Psoas muscle (tissue), 8 donors: Measurements from ENCODE around the gene ATRNL1. TPM values are rescaled to one million over a fixed set of nuclear protein-coding genes. Genes with fewer than 3 reads are reported as not detected.

Experiments
- ATAC-seq, 4 donors: fragments of 200-7000 bp; cut with Tn5 transposase; one replicate each; pipeline ENCODE4 v1.9.1; 2020; ENCODE audit warnings: moderate library complexity in 3 of 4, mild to moderate bottlenecking in 2 of 4
- DNase-seq, 2 donors: peaks; one replicate each; pipeline ENCODE4 v3.0.0-alpha.2; 2020
- H3K27ac ChIP-seq: fragments of 200-600 bp; one replicate; pipeline ENCODE4 v1.8.0; 2022
- H3K27me3 ChIP-seq, 3 donors: fragments of 200-600 bp in 1 of 3; one replicate each; pipeline versions ENCODE4 v1.6.1 to v1.8.0; 2013 to 2022; ENCODE audit warnings: low read length in 2 of 3, mild to moderate bottlenecking in 2 of 3, moderate library complexity in 1 of 3; ENCODE audit not compliant: insufficient read depth in 3 of 3
- H3K36me3 ChIP-seq, 2 donors: fragments of 200-600 bp in 1 of 2; one replicate each; pipeline versions ENCODE4 v1.6.1 to v1.8.0; 2013 to 2022; ENCODE audit warnings: low read depth in 1 of 2, mild to moderate bottlenecking in 1 of 2, moderate library complexity in 1 of 2; ENCODE audit not compliant: insufficient read depth in 1 of 2
- H3K4me1 ChIP-seq: fragments of 200-600 bp; one replicate; pipeline ENCODE4 v1.8.0; 2022
- H3K4me3 ChIP-seq: fragments of 200-600 bp; one replicate; pipeline ENCODE4 v1.8.0; 2022; ENCODE audit warnings: mild to moderate bottlenecking
- H3K9me3 ChIP-seq: fragments of 200-600 bp; one replicate; pipeline ENCODE4 v1.8.0; 2022
- WGBS, 3 donors: extraction: QIAGEN DNeasy Blood & Tissue Kit; methylation state at CpG; one replicate each; pipeline versions ENCODE4 v1.1.6 to v1.1.7; 2013; 5-methylcytosine and 5-hydroxymethylcytosine counted together
- intact Hi-C, 2 donors: fragments of 100-400 bp; cut with DNase I; formaldehyde crosslinking; loops; one replicate each; pipeline versions ENCODE4 v1.11.0 to v1.14.2; 2022
- long read RNA-seq, 2 donors: library from polyadenylated mRNA; unstranded; transcript quantifications; one replicate each; pipeline ENCODE4 v2.0.0, GENCODE V29; 2021
- polyA plus RNA-seq, 3 donors: library from polyadenylated mRNA; stranded (reverse); fragments of 200-250 nt; gene quantifications; one replicate each; pipeline ENCODE4 v1.2.3, GENCODE V29; 2013
- total RNA-seq, 4 donors: library from RNA; stranded (reverse); fragmentation: NEBNext Ultra II Directional in 2 of 4; extraction: Animal tissue kit (Norgen Biotek cat#: 25700) in 2 of 4; gene quantifications; one replicate each; pipeline versions ENCODE4 v1.2.1 to v1.2.4, GENCODE V29; 2021 to 2023
- TF ChIP-seq, protein P1 (sequence below): fragments of 200-600 bp; IDR thresholded peaks from one replicate; pipeline ENCODE4 v1.8.0; 2022; ENCODE audit warnings: antibody characterized with exemption
- donor health status: healthy with polysubstance abuse.
- donor health status: DM: no; HTN: no; CAD: no; lungs with moderate emphysema.
- donor health status: Bipolar disorder and iron deficiency.
- donor health status: healthy.
- donor health status: DM: yes; HTN: yes; CAD: no.
- donor health status: DM: no; HTN: no; CAD: no.
- donor health status: DM: no; HTN: no; CAD: no.
- donor health status: DM: yes; HTN: yes; CAD: no.

Gene ATRNL1
- total RNA-seq (1 to 10 TPM; 2.2 to 7.1 (median 4.5) TPM), polyA plus RNA-seq (1 to 10 TPM in 2 of 3 donors, under 1 TPM in 1; 0.01 to 1.4 (median 1.1) TPM)
- long read RNA-seq, donor 1, partial matches to known transcripts: 0 of 2 reads
- long read RNA-seq, donor 1, other reads (novel, unspliced or antisense): 0 of 2 reads
- long read RNA-seq, donor 2, partial matches to known transcripts: 1 of 4 reads
- long read RNA-seq, donor 2, other reads (novel, unspliced or antisense): 1 of 4 reads

- TF ChIP-seq, protein P1, sequence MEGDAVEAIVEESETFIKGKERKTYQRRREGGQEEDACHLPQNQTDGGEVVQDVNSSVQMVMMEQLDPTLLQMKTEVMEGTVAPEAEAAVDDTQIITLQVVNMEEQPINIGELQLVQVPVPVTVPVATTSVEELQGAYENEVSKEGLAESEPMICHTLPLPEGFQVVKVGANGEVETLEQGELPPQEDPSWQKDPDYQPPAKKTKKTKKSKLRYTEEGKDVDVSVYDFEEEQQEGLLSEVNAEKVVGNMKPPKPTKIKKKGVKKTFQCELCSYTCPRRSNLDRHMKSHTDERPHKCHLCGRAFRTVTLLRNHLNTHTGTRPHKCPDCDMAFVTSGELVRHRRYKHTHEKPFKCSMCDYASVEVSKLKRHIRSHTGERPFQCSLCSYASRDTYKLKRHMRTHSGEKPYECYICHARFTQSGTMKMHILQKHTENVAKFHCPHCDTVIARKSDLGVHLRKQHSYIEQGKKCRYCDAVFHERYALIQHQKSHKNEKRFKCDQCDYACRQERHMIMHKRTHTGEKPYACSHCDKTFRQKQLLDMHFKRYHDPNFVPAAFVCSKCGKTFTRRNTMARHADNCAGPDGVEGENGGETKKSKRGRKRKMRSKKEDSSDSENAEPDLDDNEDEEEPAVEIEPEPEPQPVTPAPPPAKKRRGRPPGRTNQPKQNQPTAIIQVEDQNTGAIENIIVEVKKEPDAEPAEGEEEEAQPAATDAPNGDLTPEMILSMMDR: no peak
- ATAC-seq (peak; percentile 63 to 85 (median 80)), DNase-seq (peak; percentile 21 to 51)
- Histone ChIP-seq H3K4me3 (peak within 1 kb of the TSS; percentile 77), H3K4me1 (no peaks in the 10 kb centered on the region), H3K36me3 (no peaks in the 10 kb centered on the region), H3K9me3 (no peaks in the 10 kb centered on the region), H3K27ac (peak within 1 kb of the TSS; percentile 69), H3K27me3 (peaks cover 0 to 19% (median 3%) of the 10 kb centered on the region in 3 donors)
- WGBS, 3 donors: 0 to 2% (median 1%) methylated on average over 31 to 70 of the region's 70 CpGs
- intact Hi-C loops: no loop called here
These were observed at the start of gene ATRNL1 for GRCh38 chr10:115093286-115093775. ATRNL1 (plus strand) TSS chr10:115093365; CDS start chr10:115093751, 386 bp downstream.

GRCh38 chr10:115043719-115044118, 49.4 kb upstream of the ATRNL1 start:
- no peaks in the 10 kb centered on the region for H3K9me3 ChIP-seq
- ATAC-seq (no peak), DNase-seq (no peak)
- H3K4me1 ChIP-seq: peaks cover 16% of the 10 kb centered on the region
- TF ChIP-seq, protein P1: no peak
- no peak overlapping the region for H3K4me3 ChIP-seq
- 79 to 88% (median 87%) methylated on average over 4 of the region's 4 CpGs for WGBS, 3 donors
- no peaks in the 10 kb centered on the region for H3K27me3 ChIP-seq
- no peaks in the 10 kb centered on the region for H3K36me3 ChIP-seq
- no peak overlapping the region for H3K27ac ChIP-seq
- intact Hi-C loops: no loop called here

DNA sequence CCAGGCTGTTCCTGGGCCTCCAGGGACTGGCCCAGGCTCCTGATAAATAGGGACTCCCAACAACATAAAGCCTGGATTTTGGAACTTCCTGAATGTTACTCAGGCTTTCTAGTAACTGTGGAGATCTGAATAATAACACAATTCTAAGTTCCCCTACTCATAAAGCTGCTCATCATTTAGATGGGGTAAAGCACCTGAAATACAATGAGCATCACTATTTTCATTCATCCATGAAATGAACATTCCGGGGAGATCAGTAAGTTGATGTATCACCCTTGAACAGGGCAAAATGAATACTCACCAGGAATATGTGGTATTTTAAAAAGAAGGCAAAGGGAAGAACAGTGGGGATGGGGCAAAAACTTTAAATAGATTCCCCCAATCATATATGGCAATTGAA, 48.3 kb upstream of the ATRNL1 start:
- WGBS, 3 donors: 84 to 86% (median 84%) methylated on average over 1 of the region's 1 CpG
- Histone ChIP-seq H3K27ac (no peak overlapping the region), H3K4me3 (no peak overlapping the region), H3K9me3 (no peaks in the 10 kb centered on the region), H3K27me3 (no peaks in the 10 kb centered on the region), H3K36me3 (no peaks in the 10 kb centered on the region), H3K4me1 (peaks cover 16% of the 10 kb centered on the region)
- DNase-seq: no peak
- no peak for ATAC-seq
- TF ChIP-seq, protein P1: no peak
- intact Hi-C loops: no loop called here

- intact Hi-C loops: no loop called here
- Histone ChIP-seq H3K9me3 (no peaks in the 10 kb centered on the region), H3K4me1 (peaks cover 16% of the 10 kb centered on the region), H3K27ac (no peak overlapping the region), H3K27me3 (peaks cover 0 to 2% (median 0%) of the 10 kb centered on the region in 3 donors), H3K4me3 (no peak overlapping the region), H3K36me3 (no peaks in the 10 kb centered on the region)
- 61 to 81% (median 72%) methylated on average over 1 of the region's 1 CpG for WGBS, 3 donors
- TF ChIP-seq, protein P1: no peak
- no peak for DNase-seq
- ATAC-seq: peak in 1 of 4 donors; percentile 67
These were observed 47.7 kb upstream of the ATRNL1 start for GRCh38 chr10:115045499-115045898.
